Endothelial cell of umbilical vein (primary cell): ENCODE measurements around the gene GRID1. TPM values are rescaled to one million over a fixed set of nuclear protein-coding genes. Genes with fewer than 3 reads are reported as not detected.

Experiments
- BruUV-seq: library from RNA; stranded (reverse); fragments of 400-500 nt; replicated peaks from 2 replicates; lab custom pipeline; 2021; lab: Mats Ljungman, UMichigan
- CTCF ChIA-PET: fragments of 300-600, 350-600 bp; sonication (Branson Sonifier 250); formaldehyde crosslinking; loops from one replicate; lab custom pipeline; 2021; ENCODE audit warnings: antibody characterized with exemption, inconsistent platforms; lab: Charles Lee
- POLR2A ChIA-PET: fragments of 300-600, 350-600 bp; sonication (Branson Sonifier 250); formaldehyde crosslinking; loops from one replicate; lab custom pipeline; 2021; ENCODE audit warnings: antibody characterized with exemption, inconsistent platforms; lab: Charles Lee
- DNase-seq: peaks from one replicate; pipeline ENCODE4 v3.0.0-alpha.2; 2011; ENCODE audit warnings: low read depth, low spot score
- FAIRE-seq: peaks from 2 replicates; lab custom pipeline; 2011; peaks lifted over from hg19 to GRCh38; lab: Jason Lieb, UNC
- H2AFZ ChIP-seq: 2 replicates; pipeline ENCODE4 v1.6.0; 2012; ENCODE audit warnings: low read depth, low read length, control low read depth, inconsistent platforms
- H3K27ac ChIP-seq: 2 replicates; pipeline ENCODE4 v1.5.1; 2011; ENCODE audit warnings: low read depth, mild to moderate bottlenecking, control low read depth, low read length, moderate library complexity; ENCODE audit not compliant: insufficient read depth
- H3K27me3 ChIP-seq, 2 experiments: 2 replicates each; pipeline versions ENCODE4 v1.6.0 to v1.6.1; 2011; ENCODE audit warnings: low read length in 2 of 2, mixed read lengths in 1 of 2; ENCODE audit not compliant: control insufficient read depth in 2 of 2, insufficient read depth in 2 of 2
- H3K36me3 ChIP-seq, 2 experiments: 2 replicates in 1 of 2; 3 replicates in 1 of 2; pipeline ENCODE4 v1.5.1; 2011; ENCODE audit warnings: low read length in 2 of 2, mild to moderate bottlenecking in 1 of 2, moderate library complexity in 1 of 2; ENCODE audit not compliant: control insufficient read depth in 2 of 2, insufficient read depth in 2 of 2; ENCODE audit errors: extremely low read depth in 1 of 2
- H3K4me1 ChIP-seq: 3 replicates; pipeline ENCODE4 v1.5.1; 2011; ENCODE audit warnings: mild to moderate bottlenecking, low read length; ENCODE audit not compliant: control insufficient read depth, insufficient read depth; ENCODE audit errors: extremely low read depth
- H3K4me2 ChIP-seq: 2 replicates; pipeline ENCODE4 v1.6.1; 2011; ENCODE audit warnings: low read length, control low read depth, mixed read lengths; ENCODE audit not compliant: insufficient read depth
- H3K4me3 ChIP-seq, 3 experiments: fragments of 200-600 bp in 1 of 3; sonication (generic), shearing (Covaris generic) in 1 of 3; replicated peaks in 1 of 3; 2 replicates each; pipeline ENCODE4 v1.5.1; 2011 to 2016; ENCODE audit warnings: control low read depth in 3 of 3, low read length in 3 of 3, mild to moderate bottlenecking in 2 of 3, inconsistent platforms in 1 of 3, low read depth in 1 of 3, moderate library complexity in 1 of 3; ENCODE audit not compliant: insufficient read depth in 1 of 3
- H3K79me2 ChIP-seq: 2 replicates; pipeline ENCODE4 v1.6.0; 2012; ENCODE audit warnings: low read length, inconsistent platforms; ENCODE audit not compliant: control insufficient read depth, insufficient read depth
- H3K9ac ChIP-seq: replicated peaks from 2 replicates; pipeline ENCODE3; 2011; ENCODE audit warnings: low read length, control low read depth; ENCODE audit not compliant: insufficient read depth; ENCODE audit errors: extremely low read depth
- H3K9me1 ChIP-seq: replicated peaks from 3 replicates; pipeline ENCODE4 v1.6.0; 2011; ENCODE audit warnings: mild to moderate bottlenecking, low read length; ENCODE audit not compliant: control insufficient read depth, insufficient read depth; ENCODE audit errors: extremely low read depth
- H3K9me3 ChIP-seq: replicated peaks from 2 replicates; pipeline ENCODE4 v1.5.1; 2012; ENCODE audit warnings: low read length, inconsistent platforms; ENCODE audit not compliant: control insufficient read depth, insufficient read depth
- H4K20me1 ChIP-seq: replicated peaks from 2 replicates; pipeline ENCODE3; 2011; ENCODE audit warnings: mild to moderate bottlenecking, low read length; ENCODE audit not compliant: control insufficient read depth, insufficient read depth; ENCODE audit errors: extremely low read depth
- EZH2 ChIP-seq: IDR thresholded peaks from 2 replicates; pipeline ENCODE4 v1.6.1; 2012; ENCODE audit warnings: borderline replicate concordance, low read depth, mild to moderate bottlenecking, moderate library complexity, low read length, inconsistent platforms; ENCODE audit not compliant: severe bottlenecking
- FOS ChIP-seq: IDR thresholded peaks from 2 replicates; pipeline ENCODE4 v1.6.1; 2011; ENCODE audit warnings: mild to moderate bottlenecking, low read length, moderate library complexity, borderline replicate concordance; ENCODE audit not compliant: insufficient read depth
- GATA2 ChIP-seq: IDR thresholded peaks from 2 replicates; pipeline ENCODE4 v1.7.0; 2011; ENCODE audit warnings: low read depth, mild to moderate bottlenecking, moderate library complexity, mixed read lengths, low read length; ENCODE audit not compliant: insufficient read length, insufficient read depth
- JUN ChIP-seq: IDR thresholded peaks from 2 replicates; pipeline ENCODE4 v1.6.1; 2011; ENCODE audit warnings: borderline replicate concordance, low read depth; ENCODE audit not compliant: insufficient read length, insufficient read depth
- MYC ChIP-seq: IDR thresholded peaks from one replicate; pipeline ENCODE4 v1.6.1; 2011; ENCODE audit warnings: mild to moderate bottlenecking, low read depth, low read length
- POLR2A ChIP-seq: IDR thresholded peaks from 2 replicates; pipeline ENCODE4 v1.6.1; 2012; ENCODE audit warnings: low read depth, mild to moderate bottlenecking, control low read depth, low read length
- POLR2AphosphoS5 ChIP-seq: IDR thresholded peaks from 2 replicates; pipeline ENCODE4 v1.6.1; 2012; ENCODE audit warnings: low read depth, mild to moderate bottlenecking, control low read depth, low read length, moderate library complexity; ENCODE audit not compliant: insufficient read depth
- dilution Hi-C: fragments of 300-500 bp; cut with MboI; formaldehyde crosslinking; loops from one replicate; pipeline ENCODE4 v1.15.0; 2019; ENCODE audit warnings: low sequenced_read_pairs; ENCODE audit not compliant: extremely low pct_ligation_motif_present
- intact Hi-C: fragments of 100-400 bp; cut with micrococcal nuclease; formaldehyde crosslinking; loops from one replicate; pipeline ENCODE4 v1.10.0; 2022
- polyA plus RNA-seq, 4 experiments: library from polyadenylated mRNA; depleted of rRNA in 3 of 4; stranded (reverse) in 3 of 4; unstranded in 1 of 4; fragments of >200 nt; gene quantifications; 2 replicates each; pipeline versions ENCODE4 v1.2.1 to v1.2.3, GENCODE V29; 2011 to 2012; ENCODE audit warnings: missing spikeins in 1 of 4
- total RNA-seq: library from RNA; stranded (reverse); gene quantifications from 2 replicates; pipeline ENCODE4 v1.2.3, GENCODE V29; 2021
- TF ChIP-seq, protein P1 (sequence below), 2 donors: IDR thresholded peaks; 1 replicate in 1 of 2; 2 replicates in 1 of 2; pipeline ENCODE4 v1.5.1; 2011; ENCODE audit warnings: low read length in 2 of 2, mild to moderate bottlenecking in 2 of 2, moderate library complexity in 2 of 2, control low read depth in 1 of 2, inconsistent platforms in 1 of 2, low read depth in 1 of 2; ENCODE audit not compliant: insufficient read depth in 1 of 2; ENCODE audit errors: extremely low read depth in 1 of 2
- TF ChIP-seq, protein P2 (sequence below): IDR thresholded peaks from 2 replicates; pipeline ENCODE4 v1.6.1; 2011; ENCODE audit not compliant: insufficient read depth, insufficient read length

The GRID1 gene
- total and polyA plus RNA-seq, 2 donors (not counting 3 experiments of a cell fraction or from before 2014, with no cell fraction given): not detected

- intact Hi-C loops (no loop called here), dilution Hi-C loops (no loop called here)
- H4K20me1 ChIP-seq: no peaks in the 10 kb centered on the region
- H3K9me1 ChIP-seq: no peaks in the 10 kb centered on the region
- BruUV-seq: no TSS peak
- ChIA-PET POLR2A (no interaction called here), CTCF (no interaction called here)
- no peak overlapping the region for H2AFZ ChIP-seq
- no peaks in the 10 kb centered on the region for H3K9me3 ChIP-seq
- TF ChIP-seq GATA2 (no peak), JUN (no peak), POLR2AphosphoS5 (no peak), MYC (no peak), EZH2 (no peak), FOS (no peak), POLR2A (no peak)
- TF ChIP-seq, protein P1, sequence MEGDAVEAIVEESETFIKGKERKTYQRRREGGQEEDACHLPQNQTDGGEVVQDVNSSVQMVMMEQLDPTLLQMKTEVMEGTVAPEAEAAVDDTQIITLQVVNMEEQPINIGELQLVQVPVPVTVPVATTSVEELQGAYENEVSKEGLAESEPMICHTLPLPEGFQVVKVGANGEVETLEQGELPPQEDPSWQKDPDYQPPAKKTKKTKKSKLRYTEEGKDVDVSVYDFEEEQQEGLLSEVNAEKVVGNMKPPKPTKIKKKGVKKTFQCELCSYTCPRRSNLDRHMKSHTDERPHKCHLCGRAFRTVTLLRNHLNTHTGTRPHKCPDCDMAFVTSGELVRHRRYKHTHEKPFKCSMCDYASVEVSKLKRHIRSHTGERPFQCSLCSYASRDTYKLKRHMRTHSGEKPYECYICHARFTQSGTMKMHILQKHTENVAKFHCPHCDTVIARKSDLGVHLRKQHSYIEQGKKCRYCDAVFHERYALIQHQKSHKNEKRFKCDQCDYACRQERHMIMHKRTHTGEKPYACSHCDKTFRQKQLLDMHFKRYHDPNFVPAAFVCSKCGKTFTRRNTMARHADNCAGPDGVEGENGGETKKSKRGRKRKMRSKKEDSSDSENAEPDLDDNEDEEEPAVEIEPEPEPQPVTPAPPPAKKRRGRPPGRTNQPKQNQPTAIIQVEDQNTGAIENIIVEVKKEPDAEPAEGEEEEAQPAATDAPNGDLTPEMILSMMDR (IDR thresholded peaks at IDR 0.05; ENCODE audit: extremely low read depth in 1 of 2, insufficient read depth in 1 of 2, low read depth in 1 of 2, low read length in 2 of 2): no peak
- TF ChIP-seq, protein P2, sequence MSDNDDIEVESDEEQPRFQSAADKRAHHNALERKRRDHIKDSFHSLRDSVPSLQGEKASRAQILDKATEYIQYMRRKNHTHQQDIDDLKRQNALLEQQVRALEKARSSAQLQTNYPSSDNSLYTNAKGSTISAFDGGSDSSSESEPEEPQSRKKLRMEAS: no peak
- H3K79me2 ChIP-seq: no peaks in the 10 kb centered on the region
- DNase-seq: no peak
- FAIRE-seq: no peak
- H3K4me1 ChIP-seq: no peaks in the 10 kb centered on the region
- H3K27ac ChIP-seq: no peak overlapping the region
- no peak overlapping the region for H3K4me3 ChIP-seq
- H3K36me3 ChIP-seq: no peaks in the 10 kb centered on the region
- H3K9ac ChIP-seq: no peak overlapping the region
- no peaks in the 10 kb centered on the region for H3K27me3 ChIP-seq
- H3K4me2 ChIP-seq: no peak overlapping the region
Measured at GRCh38 chr10:85657476-85658113, 709.0 kb downstream of the GRID1 start.
